BLaER1 (cell line): ENCODE results near the gene KAT7.

Experiments
- H3K27ac ChIP-seq: shearing (Covaris generic); formaldehyde crosslinking; 2 replicates; pipeline ENCODE4 v1.8.1; 2022
- H3K27me3 ChIP-seq: shearing (Covaris generic); formaldehyde crosslinking; 2 replicates; pipeline ENCODE4 v1.8.1; 2022
- H3K36me3 ChIP-seq: shearing (Covaris generic); formaldehyde crosslinking; 2 replicates; pipeline ENCODE4 v1.8.1; 2022
- H3K4me1 ChIP-seq: shearing (Covaris generic); formaldehyde crosslinking; 2 replicates; pipeline ENCODE4 v1.8.1; 2022
- H3K4me2 ChIP-seq: shearing (Covaris generic); formaldehyde crosslinking; 2 replicates; pipeline ENCODE4 v1.8.1; 2022
- H3K4me3 ChIP-seq: shearing (Covaris generic); formaldehyde crosslinking; 2 replicates; pipeline ENCODE4 v1.8.1; 2022
- H3K9ac ChIP-seq: shearing (Covaris generic); formaldehyde crosslinking; 2 replicates; pipeline ENCODE4 v1.8.1; 2022
- H3K9me3 ChIP-seq: shearing (Covaris generic); formaldehyde crosslinking; 2 replicates; pipeline ENCODE4 v1.8.1; 2022
- H4K20me1 ChIP-seq: shearing (Covaris generic); formaldehyde crosslinking; 2 replicates; pipeline ENCODE4 v1.8.1; 2022
- Cebpa-rat ChIP-seq: shearing (Covaris generic); IDR thresholded peaks from 2 replicates; pipeline ENCODE4 v1.8.1; 2022

Gene KAT7

GRCh38 chr17:49788478-49789242 lies at the start of gene KAT7:
KAT7 (plus strand) TSS chr17:49788681; CDS start chr17:49788835, 154 bp downstream.
- H3K4me1 ChIP-seq: peaks cover 53% of the 10 kb centered on the region

GRCh38 chr17:49739641-49740271 lies 48.7 kb upstream of the KAT7 start:
- Histone ChIP-seq H4K20me1 (no peaks in the 10 kb centered on the region), H3K4me3 (peak overlapping the region; percentile 64), H3K4me1 (peaks cover 91% of the 10 kb centered on the region), H3K4me2 (peak overlapping the region; percentile 94), H3K27me3 (no peaks in the 10 kb centered on the region), H3K27ac (peak overlapping the region; percentile 93), H3K36me3 (peaks cover 19% of the 10 kb centered on the region), H3K9ac (peak overlapping the region; percentile 80), H3K9me3 (no peaks in the 10 kb centered on the region)
- TF ChIP-seq Cebpa-rat: peak; percentile 92

More at GRCh38 chr17:49788478-49789242, at the start of gene KAT7:
- Histone ChIP-seq H3K36me3 (peaks cover 41% of the 10 kb centered on the region), H3K4me3 (peak within 1 kb of the TSS; percentile 88), H3K9ac (peak within 1 kb of the TSS; percentile 97), H3K4me2 (peak within 1 kb of the TSS; percentile 93), H3K9me3 (no peaks in the 10 kb centered on the region), H3K27ac (peak within 1 kb of the TSS; percentile 97), H4K20me1 (peaks cover 46% of the 10 kb centered on the region), H3K27me3 (no peaks in the 10 kb centered on the region)
- no peak for TF ChIP-seq Cebpa-rat

- H3K9me3 ChIP-seq: no peaks in the 10 kb centered on the region
- peak overlapping the region; percentile 64 for H3K4me3 ChIP-seq
- peaks cover 98% of the 10 kb centered on the region for H3K4me1 ChIP-seq
- peak overlapping the region; percentile 94 for H3K4me2 ChIP-seq
- H3K27me3 ChIP-seq: no peaks in the 10 kb centered on the region
- no peaks in the 10 kb centered on the region for H4K20me1 ChIP-seq
- no peak for TF ChIP-seq Cebpa-rat
- peak overlapping the region; percentile 80 for H3K9ac ChIP-seq
- peaks cover 13% of the 10 kb centered on the region for H3K36me3 ChIP-seq
- peak overlapping the region; percentile 93 for H3K27ac ChIP-seq
Measured at GRCh38 chr17:49741009-49741691, 47.3 kb upstream of the KAT7 start.

- Histone ChIP-seq H3K4me1 (peaks cover 98% of the 10 kb centered on the region), H3K4me3 (peak overlapping the region; percentile 64), H3K36me3 (peaks cover 9% of the 10 kb centered on the region), H3K4me2 (peak overlapping the region; percentile 94), H3K27me3 (no peaks in the 10 kb centered on the region), H3K9ac (peak overlapping the region; percentile 80), H4K20me1 (no peaks in the 10 kb centered on the region), H3K27ac (peak overlapping the region; percentile 93), H3K9me3 (no peaks in the 10 kb centered on the region)
- TF ChIP-seq Cebpa-rat: no peak
Measured at GRCh38 chr17:49741692-49742076, 46.8 kb upstream of the KAT7 start.

GRCh38 chr17:49742166-49742638 lies 46.3 kb upstream of the KAT7 start:
- H4K20me1 ChIP-seq: no peaks in the 10 kb centered on the region
- peak overlapping the region; percentile 94 for H3K4me2 ChIP-seq
- H3K27me3 ChIP-seq: no peaks in the 10 kb centered on the region
- no peaks in the 10 kb centered on the region for H3K9me3 ChIP-seq
- peak overlapping the region; percentile 93 for H3K27ac ChIP-seq
- H3K4me1 ChIP-seq: peaks cover 98% of the 10 kb centered on the region
- peaks cover 4% of the 10 kb centered on the region for H3K36me3 ChIP-seq
- no peak; the same call in 1 of the 2 replicates for TF ChIP-seq Cebpa-rat
- peak overlapping the region; percentile 80 for H3K9ac ChIP-seq
- H3K4me3 ChIP-seq: peak overlapping the region; percentile 64

- no peak overlapping the region for H3K4me3 ChIP-seq
- H3K36me3 ChIP-seq: 0 out of 2 replicates have a peak, but pooled peaks cover 3% of the 10 kb centered on the region
- TF ChIP-seq Cebpa-rat: no peak
- peaks cover 90% of the 10 kb centered on the region for H3K4me1 ChIP-seq
- H3K9me3 ChIP-seq: no peaks in the 10 kb centered on the region
- H3K27me3 ChIP-seq: no peaks in the 10 kb centered on the region
- H3K4me2 ChIP-seq: peak overlapping the region; percentile 94
- no peaks in the 10 kb centered on the region for H4K20me1 ChIP-seq
- peak overlapping the region; percentile 93 for H3K27ac ChIP-seq
- peak overlapping the region; percentile 5; the same call in 1 of the 2 replicates for H3K9ac ChIP-seq
Measured at GRCh38 chr17:49745175-49746139, 43.0 kb upstream of the KAT7 start.

- Histone ChIP-seq H4K20me1 (no peaks in the 10 kb centered on the region), H3K36me3 (0 out of 2 replicates have a peak, but pooled peaks cover 3% of the 10 kb centered on the region), H3K27ac (peak overlapping the region; percentile 93), H3K27me3 (no peaks in the 10 kb centered on the region), H3K9ac (peak overlapping the region; percentile 70), H3K4me3 (peak overlapping the region; percentile 25), H3K9me3 (no peaks in the 10 kb centered on the region), H3K4me1 (peaks cover 90% of the 10 kb centered on the region), H3K4me2 (peak overlapping the region; percentile 94)
- no peak for TF ChIP-seq Cebpa-rat
Measured at GRCh38 chr17:49746791-49747490, 41.5 kb upstream of the KAT7 start.

GRCh38 chr17:49747632-49748031 lies 40.8 kb upstream of the KAT7 start:
- Histone ChIP-seq H3K4me1 (peaks cover 90% of the 10 kb centered on the region), H3K4me3 (peak overlapping the region; percentile 25), H3K4me2 (peak overlapping the region; percentile 94), H3K9ac (peak overlapping the region; percentile 70; the same call in 1 of the 2 replicates), H3K27ac (peak overlapping the region; percentile 93), H4K20me1 (no peaks in the 10 kb centered on the region), H3K9me3 (no peaks in the 10 kb centered on the region), H3K27me3 (no peaks in the 10 kb centered on the region), H3K36me3 (0 out of 2 replicates have a peak, but pooled peaks cover 3% of the 10 kb centered on the region)
- TF ChIP-seq Cebpa-rat: no peak
